GM23338 (cell line): ENCODE results near the gene PRMT1. TPM values are rescaled to one million over a fixed set of nuclear protein-coding genes. Genes with fewer than 3 reads are reported as not detected.

Experiments
- ATAC-seq: fragments of 200-7000 bp; cut with Tn5 transposase; 3 replicates; pipeline ENCODE4 v1.9.1; 2020
- DNase-seq: peaks from one replicate; pipeline ENCODE4 v3.0.0-alpha.2; 2015; ENCODE audit warnings: low spot score
- H2AFZ ChIP-seq: fragments of 200-600 bp; sonication (generic); 2 replicates; pipeline ENCODE4 v1.8.0; 2016; ENCODE audit warnings: antibody characterized with exemption, mild to moderate bottlenecking, moderate library complexity
- H3F3A ChIP-seq: fragments of 200-600 bp; sonication (generic); replicated peaks from 2 replicates; pipeline ENCODE4 v1.8.0; 2017; ENCODE audit warnings: antibody characterized with exemption, mixed run types, low read depth
- H3K27ac ChIP-seq: fragments of 200-600 bp; sonication (generic); 2 replicates; pipeline ENCODE4 v1.6.1; 2016; ENCODE audit warnings: low read depth
- H3K27me3 ChIP-seq: fragments of 200-600 bp; sonication (generic); 2 replicates; pipeline ENCODE4 v1.8.0; 2016; ENCODE audit warnings: mild to moderate bottlenecking, mixed run types, moderate library complexity; ENCODE audit not compliant: insufficient read depth
- H3K36me3 ChIP-seq: fragments of 200-600 bp; sonication (generic); 2 replicates; pipeline ENCODE4 v1.8.0; 2016; ENCODE audit warnings: mild to moderate bottlenecking; ENCODE audit not compliant: insufficient read depth
- H3K4me1 ChIP-seq: fragments of 200-600 bp; sonication (generic); 2 replicates; pipeline ENCODE4 v1.8.0; 2016; ENCODE audit warnings: mild to moderate bottlenecking, moderate library complexity; ENCODE audit not compliant: insufficient read depth
- H3K4me2 ChIP-seq: fragments of 200-600 bp; sonication (generic); 2 replicates; pipeline ENCODE4 v1.7.1; 2017; ENCODE audit warnings: mixed run types
- H3K4me3 ChIP-seq: fragments of 200-600 bp; sonication (generic); 2 replicates; pipeline ENCODE4 v1.6.1; 2016; ENCODE audit warnings: mixed run types
- H3K79me2 ChIP-seq: fragments of 200-600 bp; sonication (generic); replicated peaks from 2 replicates; pipeline ENCODE4 v1.8.0; 2017; ENCODE audit warnings: mild to moderate bottlenecking; ENCODE audit not compliant: insufficient read depth
- H3K9me2 ChIP-seq: fragments of 200-600 bp; sonication (generic); 2 replicates; pipeline ENCODE4 v1.8.0; 2017; ENCODE audit not compliant: insufficient read depth
- H4K20me1 ChIP-seq: fragments of 200-600 bp; sonication (generic); replicated peaks from 2 replicates; pipeline ENCODE4 v1.8.0; 2017; ENCODE audit warnings: mild to moderate bottlenecking; ENCODE audit not compliant: insufficient read depth
- H3K27ac Mint-ChIP-seq: 2 replicates; pipeline ENCODE4 v1.8.0; 2020; ENCODE audit warnings: inconsistent platforms, mild to moderate bottlenecking, moderate library complexity, mixed read lengths
- H3K27me3 Mint-ChIP-seq: 3 replicates; pipeline ENCODE4 v1.8.0; 2022; ENCODE audit warnings: low read depth, mild to moderate bottlenecking, moderate library complexity, mixed read lengths, inconsistent platforms; ENCODE audit not compliant: insufficient read depth, poor library complexity
- H3K36me3 Mint-ChIP-seq: 3 replicates; pipeline ENCODE4 v1.8.0; 2021; ENCODE audit warnings: low read depth, mild to moderate bottlenecking, inconsistent platforms, moderate library complexity, mixed read lengths
- H3K4me1 Mint-ChIP-seq: 3 replicates; pipeline ENCODE4 v1.8.0; 2020; ENCODE audit warnings: mild to moderate bottlenecking, inconsistent platforms, mixed read lengths
- H3K4me3 Mint-ChIP-seq: 3 replicates; pipeline ENCODE4 v1.8.0; 2021; ENCODE audit warnings: moderate library complexity, mild to moderate bottlenecking, inconsistent platforms, mixed read lengths
- H3K9me3 Mint-ChIP-seq: 3 replicates; pipeline ENCODE4 v1.8.0; 2020; ENCODE audit warnings: moderate library complexity, mild to moderate bottlenecking, inconsistent platforms, mixed read lengths
- CREB1 ChIP-seq: fragments of 250-450 bp; sonication (Bioruptor Pico); IDR thresholded peaks from 2 replicates; pipeline ENCODE4 v1.5.0; 2020; ENCODE audit warnings: low read depth, mild to moderate bottlenecking, moderate library complexity
- EZH2 ChIP-seq: fragments of 200-600 bp; sonication (generic); IDR thresholded peaks from one replicate; pipeline ENCODE4 v1.8.0; 2017; ENCODE audit warnings: antibody characterized with exemption, mild to moderate bottlenecking, low read depth; ENCODE audit not compliant: unreplicated experiment
- EZH2phosphoT487 ChIP-seq: fragments of 200-600 bp; sonication (generic); IDR thresholded peaks from one replicate; pipeline ENCODE4 v1.8.1; 2018; ENCODE audit warnings: antibody characterized with exemption; ENCODE audit not compliant: unreplicated experiment
- JUNB ChIP-seq: IDR thresholded peaks from one replicate; pipeline ENCODE4 v1.6.1; 2016; ENCODE audit warnings: antibody characterized with exemption; ENCODE audit not compliant: unreplicated experiment
- NANOG ChIP-seq: IDR thresholded peaks from 2 replicates; pipeline ENCODE4 v1.6.1; 2016; ENCODE audit warnings: antibody characterized with exemption, borderline replicate concordance
- POLR2AphosphoS5 ChIP-seq: IDR thresholded peaks from 2 replicates; pipeline ENCODE4 v1.6.1; 2016; ENCODE audit warnings: antibody characterized with exemption, low read depth
- STAT1 ChIP-seq: IDR thresholded peaks from one replicate; pipeline ENCODE4 v1.6.1; 2016; ENCODE audit warnings: antibody characterized with exemption; ENCODE audit not compliant: unreplicated experiment
- ZNF114 ChIP-seq: fragments of 250-450 bp; sonication (Bioruptor Pico); IDR thresholded peaks from 2 replicates; pipeline ENCODE4 v1.5.0; 2020; ENCODE audit warnings: mild to moderate bottlenecking, moderate library complexity
- ZNF331 ChIP-seq: fragments of 250-450 bp; sonication (Bioruptor Pico); IDR thresholded peaks from 2 replicates; pipeline ENCODE4 v1.5.0; 2020; ENCODE audit warnings: low read depth, mild to moderate bottlenecking, moderate library complexity
- polyA plus RNA-seq: library from polyadenylated mRNA; unstranded; fragments of >200 nt; fragmentation: Nextera tagmentation; extraction: Ambion mirVana; gene quantifications from 2 replicates; pipeline ENCODE4 v1.2.1, GENCODE V29; 2016
- total RNA-seq: library from RNA; depleted of rRNA; stranded (reverse); fragments of >200 nt; shearing (Covaris generic); gene quantifications from 2 replicates; pipeline ENCODE4 v1.2.3, GENCODE V29; 2014
- TF ChIP-seq, protein P1 (sequence below): fragments of 250-450 bp; sonication (Bioruptor Pico); IDR thresholded peaks from 2 replicates; pipeline ENCODE4 v1.5.0; 2020; ENCODE audit warnings: mild to moderate bottlenecking, moderate library complexity
- TF ChIP-seq, protein P2 (sequence below): IDR thresholded peaks from one replicate; pipeline ENCODE4 v1.6.1; 2018; ENCODE audit warnings: antibody characterized with exemption; ENCODE audit not compliant: unreplicated experiment
- TF ChIP-seq, protein P3 (sequence below), 2 experiments: fragments of 200-600 bp in 1 of 2; sonication (generic) in 1 of 2; conservative IDR thresholded peaks; 2 replicates each; pipeline versions ENCODE4 v1.5.1 to v1.6.1; 2016 to 2017; ENCODE audit warnings: antibody characterized with exemption in 2 of 2, low read depth in 2 of 2, mild to moderate bottlenecking in 2 of 2, moderate library complexity in 1 of 2
- TF ChIP-seq, protein P4 (sequence below): IDR thresholded peaks from 2 replicates; pipeline ENCODE4 v1.6.1; 2016; ENCODE audit warnings: antibody characterized with exemption

PRMT1 gene
- total and polyA plus RNA-seq, 2 experiments from 2014 or later: 590 to 700 TPM

- no peaks in the 10 kb centered on the region for H3F3A ChIP-seq
- H3K36me3 ChIP-seq: peaks cover 7% of the 10 kb centered on the region; the same call in 1 of the 2 replicates
- H3K9me3 Mint-ChIP-seq: no peaks in the 10 kb centered on the region
- H4K20me1 ChIP-seq: no peaks in the 10 kb centered on the region
- ATAC-seq (no peak), DNase-seq (no peak)
- H3K27me3 ChIP-seq: no peaks in the 10 kb centered on the region
- no peaks in the 10 kb centered on the region for H3K79me2 ChIP-seq
- no peak overlapping the region for H3K27ac ChIP-seq
- H3K4me1 Mint-ChIP-seq: 0 out of 3 replicates have a peak, but pooled peaks cover 2% of the 10 kb centered on the region
- H3K27me3 Mint-ChIP-seq: peaks cover 14% of the 10 kb centered on the region
- H3K4me2 ChIP-seq: no peak overlapping the region
- no peak overlapping the region for H2AFZ ChIP-seq
- H3K36me3 Mint-ChIP-seq: peaks cover 69% of the 10 kb centered on the region
- H3K9me2 ChIP-seq: no peaks in the 10 kb centered on the region
- no peak overlapping the region for H3K4me3 Mint-ChIP-seq
- H3K4me3 ChIP-seq: no peak overlapping the region
- TF ChIP-seq CREB1 (CRISPR knock-in tag) (no peak), POLR2AphosphoS5 (no peak), STAT1 (no peak), ZNF331 (CRISPR knock-in tag) (no peak), EZH2 (no peak), JUNB (no peak), EZH2phosphoT487 (no peak), ZNF114 (no peak), NANOG (no peak)
- TF ChIP-seq, protein P1, sequence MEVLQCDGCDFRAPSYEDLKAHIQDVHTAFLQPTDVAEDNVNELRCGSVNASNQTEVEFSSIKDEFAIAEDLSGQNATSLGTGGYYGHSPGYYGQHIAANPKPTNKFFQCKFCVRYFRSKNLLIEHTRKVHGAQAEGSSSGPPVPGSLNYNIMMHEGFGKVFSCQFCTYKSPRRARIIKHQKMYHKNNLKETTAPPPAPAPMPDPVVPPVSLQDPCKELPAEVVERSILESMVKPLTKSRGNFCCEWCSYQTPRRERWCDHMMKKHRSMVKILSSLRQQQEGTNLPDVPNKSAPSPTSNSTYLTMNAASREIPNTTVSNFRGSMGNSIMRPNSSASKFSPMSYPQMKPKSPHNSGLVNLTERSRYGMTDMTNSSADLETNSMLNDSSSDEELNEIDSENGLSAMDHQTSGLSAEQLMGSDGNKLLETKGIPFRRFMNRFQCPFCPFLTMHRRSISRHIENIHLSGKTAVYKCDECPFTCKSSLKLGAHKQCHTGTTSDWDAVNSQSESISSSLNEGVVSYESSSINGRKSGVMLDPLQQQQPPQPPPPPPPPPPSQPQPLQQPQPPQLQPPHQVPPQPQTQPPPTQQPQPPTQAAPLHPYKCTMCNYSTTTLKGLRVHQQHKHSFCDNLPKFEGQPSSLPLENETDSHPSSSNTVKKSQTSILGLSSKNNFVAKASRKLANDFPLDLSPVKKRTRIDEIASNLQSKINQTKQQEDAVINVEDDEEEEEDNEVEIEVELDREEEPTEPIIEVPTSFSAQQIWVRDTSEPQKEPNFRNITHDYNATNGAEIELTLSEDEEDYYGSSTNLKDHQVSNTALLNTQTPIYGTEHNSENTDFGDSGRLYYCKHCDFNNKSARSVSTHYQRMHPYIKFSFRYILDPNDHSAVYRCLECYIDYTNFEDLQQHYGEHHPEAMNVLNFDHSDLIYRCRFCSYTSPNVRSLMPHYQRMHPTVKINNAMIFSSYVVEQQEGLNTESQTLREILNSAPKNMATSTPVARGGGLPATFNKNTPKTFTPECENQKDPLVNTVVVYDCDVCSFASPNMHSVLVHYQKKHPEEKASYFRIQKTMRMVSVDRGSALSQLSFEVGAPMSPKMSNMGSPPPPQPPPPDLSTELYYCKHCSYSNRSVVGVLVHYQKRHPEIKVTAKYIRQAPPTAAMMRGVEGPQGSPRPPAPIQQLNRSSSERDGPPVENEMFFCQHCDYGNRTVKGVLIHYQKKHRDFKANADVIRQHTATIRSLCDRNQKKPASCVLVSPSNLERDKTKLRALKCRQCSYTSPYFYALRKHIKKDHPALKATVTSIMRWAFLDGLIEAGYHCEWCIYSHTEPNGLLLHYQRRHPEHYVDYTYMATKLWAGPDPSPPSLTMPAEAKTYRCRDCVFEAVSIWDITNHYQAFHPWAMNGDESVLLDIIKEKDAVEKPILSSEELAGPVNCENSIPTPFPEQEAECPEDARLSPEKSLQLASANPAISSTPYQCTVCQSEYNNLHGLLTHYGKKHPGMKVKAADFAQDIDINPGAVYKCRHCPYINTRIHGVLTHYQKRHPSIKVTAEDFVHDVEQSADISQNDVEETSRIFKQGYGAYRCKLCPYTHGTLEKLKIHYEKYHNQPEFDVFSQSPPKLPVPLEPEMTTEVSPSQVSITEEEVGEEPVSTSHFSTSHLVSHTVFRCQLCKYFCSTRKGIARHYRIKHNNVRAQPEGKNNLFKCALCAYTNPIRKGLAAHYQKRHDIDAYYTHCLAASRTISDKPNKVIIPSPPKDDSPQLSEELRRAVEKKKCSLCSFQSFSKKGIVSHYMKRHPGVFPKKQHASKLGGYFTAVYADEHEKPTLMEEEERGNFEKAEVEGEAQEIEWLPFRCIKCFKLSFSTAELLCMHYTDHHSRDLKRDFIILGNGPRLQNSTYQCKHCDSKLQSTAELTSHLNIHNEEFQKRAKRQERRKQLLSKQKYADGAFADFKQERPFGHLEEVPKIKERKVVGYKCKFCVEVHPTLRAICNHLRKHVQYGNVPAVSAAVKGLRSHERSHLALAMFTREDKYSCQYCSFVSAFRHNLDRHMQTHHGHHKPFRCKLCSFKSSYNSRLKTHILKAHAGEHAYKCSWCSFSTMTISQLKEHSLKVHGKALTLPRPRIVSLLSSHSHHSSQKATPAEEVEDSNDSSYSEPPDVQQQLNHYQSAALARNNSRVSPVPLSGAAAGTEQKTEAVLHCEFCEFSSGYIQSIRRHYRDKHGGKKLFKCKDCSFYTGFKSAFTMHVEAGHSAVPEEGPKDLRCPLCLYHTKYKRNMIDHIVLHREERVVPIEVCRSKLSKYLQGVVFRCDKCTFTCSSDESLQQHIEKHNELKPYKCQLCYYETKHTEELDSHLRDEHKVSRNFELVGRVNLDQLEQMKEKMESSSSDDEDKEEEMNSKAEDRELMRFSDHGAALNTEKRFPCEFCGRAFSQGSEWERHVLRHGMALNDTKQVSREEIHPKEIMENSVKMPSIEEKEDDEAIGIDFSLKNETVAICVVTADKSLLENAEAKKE (CRISPR knock-in tag): no peak
- TF ChIP-seq, protein P2, sequence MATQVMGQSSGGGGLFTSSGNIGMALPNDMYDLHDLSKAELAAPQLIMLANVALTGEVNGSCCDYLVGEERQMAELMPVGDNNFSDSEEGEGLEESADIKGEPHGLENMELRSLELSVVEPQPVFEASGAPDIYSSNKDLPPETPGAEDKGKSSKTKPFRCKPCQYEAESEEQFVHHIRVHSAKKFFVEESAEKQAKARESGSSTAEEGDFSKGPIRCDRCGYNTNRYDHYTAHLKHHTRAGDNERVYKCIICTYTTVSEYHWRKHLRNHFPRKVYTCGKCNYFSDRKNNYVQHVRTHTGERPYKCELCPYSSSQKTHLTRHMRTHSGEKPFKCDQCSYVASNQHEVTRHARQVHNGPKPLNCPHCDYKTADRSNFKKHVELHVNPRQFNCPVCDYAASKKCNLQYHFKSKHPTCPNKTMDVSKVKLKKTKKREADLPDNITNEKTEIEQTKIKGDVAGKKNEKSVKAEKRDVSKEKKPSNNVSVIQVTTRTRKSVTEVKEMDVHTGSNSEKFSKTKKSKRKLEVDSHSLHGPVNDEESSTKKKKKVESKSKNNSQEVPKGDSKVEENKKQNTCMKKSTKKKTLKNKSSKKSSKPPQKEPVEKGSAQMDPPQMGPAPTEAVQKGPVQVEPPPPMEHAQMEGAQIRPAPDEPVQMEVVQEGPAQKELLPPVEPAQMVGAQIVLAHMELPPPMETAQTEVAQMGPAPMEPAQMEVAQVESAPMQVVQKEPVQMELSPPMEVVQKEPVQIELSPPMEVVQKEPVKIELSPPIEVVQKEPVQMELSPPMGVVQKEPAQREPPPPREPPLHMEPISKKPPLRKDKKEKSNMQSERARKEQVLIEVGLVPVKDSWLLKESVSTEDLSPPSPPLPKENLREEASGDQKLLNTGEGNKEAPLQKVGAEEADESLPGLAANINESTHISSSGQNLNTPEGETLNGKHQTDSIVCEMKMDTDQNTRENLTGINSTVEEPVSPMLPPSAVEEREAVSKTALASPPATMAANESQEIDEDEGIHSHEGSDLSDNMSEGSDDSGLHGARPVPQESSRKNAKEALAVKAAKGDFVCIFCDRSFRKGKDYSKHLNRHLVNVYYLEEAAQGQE: no peak
- TF ChIP-seq, protein P3, sequence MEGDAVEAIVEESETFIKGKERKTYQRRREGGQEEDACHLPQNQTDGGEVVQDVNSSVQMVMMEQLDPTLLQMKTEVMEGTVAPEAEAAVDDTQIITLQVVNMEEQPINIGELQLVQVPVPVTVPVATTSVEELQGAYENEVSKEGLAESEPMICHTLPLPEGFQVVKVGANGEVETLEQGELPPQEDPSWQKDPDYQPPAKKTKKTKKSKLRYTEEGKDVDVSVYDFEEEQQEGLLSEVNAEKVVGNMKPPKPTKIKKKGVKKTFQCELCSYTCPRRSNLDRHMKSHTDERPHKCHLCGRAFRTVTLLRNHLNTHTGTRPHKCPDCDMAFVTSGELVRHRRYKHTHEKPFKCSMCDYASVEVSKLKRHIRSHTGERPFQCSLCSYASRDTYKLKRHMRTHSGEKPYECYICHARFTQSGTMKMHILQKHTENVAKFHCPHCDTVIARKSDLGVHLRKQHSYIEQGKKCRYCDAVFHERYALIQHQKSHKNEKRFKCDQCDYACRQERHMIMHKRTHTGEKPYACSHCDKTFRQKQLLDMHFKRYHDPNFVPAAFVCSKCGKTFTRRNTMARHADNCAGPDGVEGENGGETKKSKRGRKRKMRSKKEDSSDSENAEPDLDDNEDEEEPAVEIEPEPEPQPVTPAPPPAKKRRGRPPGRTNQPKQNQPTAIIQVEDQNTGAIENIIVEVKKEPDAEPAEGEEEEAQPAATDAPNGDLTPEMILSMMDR (conservative IDR thresholded peaks at IDR 0.05; ENCODE audit: low read depth in 2 of 2): no peak
- TF ChIP-seq, protein P4, sequence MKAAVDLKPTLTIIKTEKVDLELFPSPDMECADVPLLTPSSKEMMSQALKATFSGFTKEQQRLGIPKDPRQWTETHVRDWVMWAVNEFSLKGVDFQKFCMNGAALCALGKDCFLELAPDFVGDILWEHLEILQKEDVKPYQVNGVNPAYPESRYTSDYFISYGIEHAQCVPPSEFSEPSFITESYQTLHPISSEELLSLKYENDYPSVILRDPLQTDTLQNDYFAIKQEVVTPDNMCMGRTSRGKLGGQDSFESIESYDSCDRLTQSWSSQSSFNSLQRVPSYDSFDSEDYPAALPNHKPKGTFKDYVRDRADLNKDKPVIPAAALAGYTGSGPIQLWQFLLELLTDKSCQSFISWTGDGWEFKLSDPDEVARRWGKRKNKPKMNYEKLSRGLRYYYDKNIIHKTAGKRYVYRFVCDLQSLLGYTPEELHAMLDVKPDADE: no peak
- H3K27ac Mint-ChIP-seq: no peak overlapping the region
- H3K4me1 ChIP-seq: peaks cover 3% of the 10 kb centered on the region; the same call in 1 of the 2 replicates
Observed at GRCh38 chr19:49710372-49710951, 33.4 kb downstream of the PRMT1 start.
